Measurements from ENCODE around the gene CLN5. TPM values are rescaled to one million over a fixed set of nuclear protein-coding genes. Genes with fewer than 3 reads are reported as not detected.

Gene CLN5
- total and polyA plus RNA-seq, 2 donors (not counting 3 experiments of a cell fraction or from before 2014, with no cell fraction given): 16.5 to 22.7 TPM

GRCh38 chr13:76994281-76994680 is 2.4 kb downstream of the CLN5 start:
- no peak overlapping the region for H3K27ac ChIP-seq (ENCODE audit: insufficient read depth, low read depth, low read length)
- no peak overlapping the region for H3K4me3 ChIP-seq (replicated peaks in 1 of 3; ENCODE audit: insufficient read depth in 1 of 3, low read depth in 1 of 3, low read length in 3 of 3)
- no peak for TF ChIP-seq CTCF (IDR thresholded peaks at IDR 0.05; ENCODE audit: extremely low read depth in 1 of 2, insufficient read depth in 1 of 2, low read depth in 1 of 2, low read length in 2 of 2)
- no peak for TF ChIP-seq POLR2A (IDR thresholded peaks at IDR 0.05; ENCODE audit: low read depth, low read length)
- TF ChIP-seq GATA2 (IDR thresholded peaks at IDR 0.05; ENCODE audit: insufficient read depth, insufficient read length, low read depth, low read length): no peak
- TF ChIP-seq POLR2AphosphoS5 (IDR thresholded peaks at IDR 0.05; ENCODE audit: insufficient read depth, low read depth, low read length): no peak
- H3K9ac ChIP-seq (replicated peaks; ENCODE audit: extremely low read depth, insufficient read depth, low read length): no peak overlapping the region
- H3K27me3 ChIP-seq (ENCODE audit: control insufficient read depth in 2 of 2, insufficient read depth in 2 of 2, low read length in 2 of 2): no peaks in the 10 kb centered on the region
- peaks cover 13% of the 10 kb centered on the region for H3K4me1 ChIP-seq (ENCODE audit: control insufficient read depth, extremely low read depth, insufficient read depth, low read length)
- ChIA-PET POLR2A (no interaction called here), CTCF (interaction anchor here (1.9 kb wide), 1 partner anchor 9 kb away, joined by 7 read pairs; no protein-coding TSS in a partner anchor)
- BruUV-seq (replicated peaks): no TSS peak
- no peaks in the 10 kb centered on the region for H4K20me1 ChIP-seq (replicated peaks; ENCODE audit: control insufficient read depth, extremely low read depth, insufficient read depth, low read length)
- H2AFZ ChIP-seq (ENCODE audit: low read depth, low read length): no peak overlapping the region
- H3K4me2 ChIP-seq (ENCODE audit: insufficient read depth, low read length): no peak overlapping the region
- FAIRE-seq: no peak
- no peak for DNase-seq (ENCODE audit: low read depth, low spot score)
- H3K36me3 ChIP-seq (ENCODE audit: control insufficient read depth in 2 of 2, extremely low read depth in 1 of 2, insufficient read depth in 2 of 2, low read length in 2 of 2): no peaks in the 10 kb centered on the region
- H3K79me2 ChIP-seq (ENCODE audit: control insufficient read depth, insufficient read depth, low read length): peaks cover 8% of the 10 kb centered on the region
- dilution Hi-C loops (cut with MboI; ENCODE audit: extremely low pct_ligation_motif_present, low sequenced_read_pairs): no loop called here
- intact Hi-C loops (cut with micrococcal nuclease): loop anchor here (5.0 kb wide), 1 partner anchor 112 kb away; no protein-coding TSS in a partner anchor
- H3K9me3 ChIP-seq (replicated peaks; ENCODE audit: control insufficient read depth, insufficient read depth, low read length): no peaks in the 10 kb centered on the region
- H3K9me1 ChIP-seq (replicated peaks; ENCODE audit: control insufficient read depth, extremely low read depth, insufficient read depth, low read length): no peaks in the 10 kb centered on the region

GRCh38 chr13:77000475-77000874 is 8.6 kb downstream of the CLN5 start:
- intact Hi-C loops (cut with micrococcal nuclease): loop anchor here (5.0 kb wide), 1 partner anchor 333 kb away; no protein-coding TSS in a partner anchor
- ChIA-PET POLR2A (interaction anchor here (0.6 kb wide), 1 partner anchor 1284 kb away, joined by 9 read pairs; no protein-coding TSS in a partner anchor), CTCF (interaction anchor here (1.5 to 2.2 kb wide), 3 partner anchors 15 to 1305 kb away, joined by 3 to 17 read pairs (median 4); no protein-coding TSS in a partner anchor)
- Histone ChIP-seq H3K4me1 (ENCODE audit: control insufficient read depth, extremely low read depth, insufficient read depth, low read length) (no peaks in the 10 kb centered on the region), H2AFZ (ENCODE audit: low read depth, low read length) (no peak overlapping the region), H3K27ac (ENCODE audit: insufficient read depth, low read depth, low read length) (no peak overlapping the region), H3K36me3 (ENCODE audit: control insufficient read depth in 2 of 2, extremely low read depth in 1 of 2, insufficient read depth in 2 of 2, low read length in 2 of 2) (peaks cover 2 to 3% of the 10 kb centered on the region in 2 experiments), H3K4me3 (replicated peaks in 1 of 3; ENCODE audit: insufficient read depth in 1 of 3, low read depth in 1 of 3, low read length in 3 of 3) (no peak overlapping the region), H3K9ac (replicated peaks; ENCODE audit: extremely low read depth, insufficient read depth, low read length) (no peak overlapping the region), H3K27me3 (ENCODE audit: control insufficient read depth in 2 of 2, insufficient read depth in 2 of 2, low read length in 2 of 2) (no peaks in the 10 kb centered on the region), H3K9me1 (replicated peaks; ENCODE audit: control insufficient read depth, extremely low read depth, insufficient read depth, low read length) (no peaks in the 10 kb centered on the region), H3K4me2 (ENCODE audit: insufficient read depth, low read length) (no peak overlapping the region), H4K20me1 (replicated peaks; ENCODE audit: control insufficient read depth, extremely low read depth, insufficient read depth, low read length) (no peaks in the 10 kb centered on the region), H3K9me3 (replicated peaks; ENCODE audit: control insufficient read depth, insufficient read depth, low read length) (no peaks in the 10 kb centered on the region), H3K79me2 (ENCODE audit: control insufficient read depth, insufficient read depth, low read length) (no peaks in the 10 kb centered on the region)
- DNase-seq (ENCODE audit: low read depth, low spot score) (no peak), FAIRE-seq (no peak)
- dilution Hi-C loops (cut with MboI; ENCODE audit: extremely low pct_ligation_motif_present, low sequenced_read_pairs): no loop called here
- TF ChIP-seq CTCF (IDR thresholded peaks at IDR 0.05; ENCODE audit: extremely low read depth in 1 of 2, insufficient read depth in 1 of 2, low read depth in 1 of 2, low read length in 2 of 2) (no peak), MAX (IDR thresholded peaks at IDR 0.05; ENCODE audit: insufficient read depth, insufficient read length) (no peak), EZH2 (IDR thresholded peaks at IDR 0.05; ENCODE audit: borderline replicate concordance, low read depth, low read length, severe bottlenecking) (no peak), MYC (IDR thresholded peaks at IDR 0.05; ENCODE audit: low read depth, low read length) (no peak), POLR2A (IDR thresholded peaks at IDR 0.05; ENCODE audit: low read depth, low read length) (no peak), FOS (IDR thresholded peaks at IDR 0.05; ENCODE audit: borderline replicate concordance, insufficient read depth, low read length) (no peak), GATA2 (IDR thresholded peaks at IDR 0.05; ENCODE audit: insufficient read depth, insufficient read length, low read depth, low read length) (no peak), POLR2AphosphoS5 (IDR thresholded peaks at IDR 0.05; ENCODE audit: insufficient read depth, low read depth, low read length) (no peak), JUN (IDR thresholded peaks at IDR 0.05; ENCODE audit: borderline replicate concordance, insufficient read depth, insufficient read length, low read depth) (no peak)
- no TSS peak for BruUV-seq (replicated peaks)
